K562 (cell line): ENCODE measurements around the gene APLP1. TPM values are rescaled to one million over a fixed set of nuclear protein-coding genes. Genes with fewer than 3 reads are reported as not detected.
A peak's percentile ranks its signal among the peaks of the same experiment; 100 is the strongest.

Experiments used
- ARHGAP35 ChIP-seq: fragments of 450-650 bp; IDR thresholded peaks from 2 replicates; pipeline ENCODE4 v1.6.1; 2018; ENCODE audit not compliant: partially characterized antibody
- ARID4B ChIP-seq: sonication (generic); formaldehyde crosslinking; IDR thresholded peaks from 2 replicates; pipeline ENCODE4 v1.8.0; 2022; ENCODE audit warnings: mild to moderate bottlenecking, missing genetic modification reagents
- ELF1 ChIP-seq: fragments of 200-800 bp; sonication (Bioruptor generic); IDR thresholded peaks from 2 replicates; pipeline ENCODE4 v1.6.1; 2016; ENCODE audit warnings: missing genetic modification characterization, missing compliant biosample characterization
- SP2 ChIP-seq: IDR thresholded peaks from 2 replicates; pipeline ENCODE4 v1.6.1; 2011; ENCODE audit warnings: mild to moderate bottlenecking, low read depth, low read length, moderate library complexity; ENCODE audit not compliant: poor library complexity, severe bottlenecking; ENCODE audit errors: extremely low read depth
- polyA plus RNA-seq, 8 experiments: library from polyadenylated mRNA; depleted of rRNA in 4 of 8; stranded (reverse) in 5 of 8; unstranded in 3 of 8; fragments of >200 nt; fragmentation: Nextera tagmentation in 2 of 8; fragmentation: Illumina TruSeq in 1 of 8; extraction: Ambion mirVana in 2 of 8; extraction: Trizol in 1 of 8; gene quantifications; 2 replicates each; pipeline versions ENCODE4 v1.2.1 to v1.2.3, GENCODE V29; 2011 to 2014; ENCODE audit warnings: inconsistent platforms in 1 of 8, missing spikeins in 1 of 8
- total RNA-seq, 7 experiments: library from RNA; depleted of rRNA in 6 of 7; stranded (reverse); fragments of >200 nt in 6 of 7; fragmentation: Illumina TruSeq in 2 of 7; extraction: Trizol in 2 of 7; gene quantifications; 2 replicates each; pipeline versions ENCODE4 v1.2.1 to v1.2.3, GENCODE V29; 2011 to 2021; ENCODE audit warnings: low replicate concordance in 1 of 7
- TF ChIP-seq, protein P1 (sequence below), 2 experiments: fragments of 150-350 bp in 1 of 2; IDR thresholded peaks; 2 replicates each; pipeline ENCODE4 v1.6.1; 2012 to 2016; ENCODE audit warnings: low read depth in 2 of 2, low read length in 2 of 2, mild to moderate bottlenecking in 1 of 2, moderate library complexity in 1 of 2

APLP1 gene
- total and polyA plus RNA-seq, 9 of the 15 experiments (the other 6 are each of a cell fraction or from before 2014, with no cell fraction given): 0.69 to 9.9 (median 4.7) TPM

- TF ChIP-seq, protein P1, sequence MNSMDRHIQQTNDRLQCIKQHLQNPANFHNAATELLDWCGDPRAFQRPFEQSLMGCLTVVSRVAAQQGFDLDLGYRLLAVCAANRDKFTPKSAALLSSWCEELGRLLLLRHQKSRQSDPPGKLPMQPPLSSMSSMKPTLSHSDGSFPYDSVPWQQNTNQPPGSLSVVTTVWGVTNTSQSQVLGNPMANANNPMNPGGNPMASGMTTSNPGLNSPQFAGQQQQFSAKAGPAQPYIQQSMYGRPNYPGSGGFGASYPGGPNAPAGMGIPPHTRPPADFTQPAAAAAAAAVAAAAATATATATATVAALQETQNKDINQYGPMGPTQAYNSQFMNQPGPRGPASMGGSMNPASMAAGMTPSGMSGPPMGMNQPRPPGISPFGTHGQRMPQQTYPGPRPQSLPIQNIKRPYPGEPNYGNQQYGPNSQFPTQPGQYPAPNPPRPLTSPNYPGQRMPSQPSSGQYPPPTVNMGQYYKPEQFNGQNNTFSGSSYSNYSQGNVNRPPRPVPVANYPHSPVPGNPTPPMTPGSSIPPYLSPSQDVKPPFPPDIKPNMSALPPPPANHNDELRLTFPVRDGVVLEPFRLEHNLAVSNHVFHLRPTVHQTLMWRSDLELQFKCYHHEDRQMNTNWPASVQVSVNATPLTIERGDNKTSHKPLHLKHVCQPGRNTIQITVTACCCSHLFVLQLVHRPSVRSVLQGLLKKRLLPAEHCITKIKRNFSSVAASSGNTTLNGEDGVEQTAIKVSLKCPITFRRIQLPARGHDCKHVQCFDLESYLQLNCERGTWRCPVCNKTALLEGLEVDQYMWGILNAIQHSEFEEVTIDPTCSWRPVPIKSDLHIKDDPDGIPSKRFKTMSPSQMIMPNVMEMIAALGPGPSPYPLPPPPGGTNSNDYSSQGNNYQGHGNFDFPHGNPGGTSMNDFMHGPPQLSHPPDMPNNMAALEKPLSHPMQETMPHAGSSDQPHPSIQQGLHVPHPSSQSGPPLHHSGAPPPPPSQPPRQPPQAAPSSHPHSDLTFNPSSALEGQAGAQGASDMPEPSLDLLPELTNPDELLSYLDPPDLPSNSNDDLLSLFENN (IDR thresholded peaks at IDR 0.05; ENCODE audit: low read depth in 2 of 2, low read length in 2 of 2): peak in 1 of 2 experiments; percentile 88; a peak in 2 of 4 replicates
- TF ChIP-seq ARID4B (CRISPR knock-in tag) (no peak), SP2 (no peak), ELF1 (tag) (peak; percentile 53), ARHGAP35 (no peak)
These were observed 45.8 kb upstream of the APLP1 start (continued) for GRCh38 chr19:35822579-35822978.
